LoVo (cell line): ENCODE data around the gene TTR.

Experiments used
- DNase-seq: peaks from one replicate; pipeline ENCODE4 v3.0.0-alpha.2; 2016; ENCODE audit warnings: low spot score

The TTR gene

GRCh38 chr18:31579375-31579774 lies 12.3 kb upstream of the TTR start:
- no peak for DNase-seq

- DNase-seq = no peak
These were observed 10.0 kb upstream of the TTR start for GRCh38 chr18:31581498-31582197.

GRCh38 chr18:31583185-31583854 lies 8.4 kb upstream of the TTR start:
- DNase-seq = no peak

GRCh38 chr18:31585991-31586390 lies 5.7 kb upstream of the TTR start:
- DNase-seq = no peak

- no peak for DNase-seq
These were observed 5.1 kb upstream of the TTR start for GRCh38 chr18:31586616-31587015.

GRCh38 chr18:31587529-31587928 lies 4.1 kb upstream of the TTR start:
- no peak for DNase-seq

- no peak for DNase-seq
These were observed 1.1 kb upstream of the TTR start for GRCh38 chr18:31590570-31590969.

- no peak for DNase-seq
These were observed 564 bp upstream of the TTR start for GRCh38 chr18:31591113-31591512.

- no peak for DNase-seq
These were observed 955 bp downstream of the TTR start for GRCh38 chr18:31592506-31593157.

- DNase-seq = no peak
These were observed 3.6 kb downstream of the TTR start for GRCh38 chr18:31595121-31595771.

GRCh38 chr18:31596081-31596872 lies 4.6 kb downstream of the TTR start:
- DNase-seq = peak; percentile 8

- no peak for DNase-seq
These were observed 6.5 kb downstream of the TTR start for GRCh38 chr18:31598021-31598805.

- no peak for DNase-seq
These were observed 11.6 kb downstream of the TTR start for GRCh38 chr18:31603315-31603714.

GRCh38 chr18:31606265-31606664 lies 14.6 kb downstream of the TTR start:
- no peak for DNase-seq

GRCh38 chr18:31607384-31607783 lies 15.7 kb downstream of the TTR start:
- DNase-seq = no peak

GRCh38 chr18:31609886-31610285 lies 18.2 kb downstream of the TTR start:
- DNase-seq = no peak

- DNase-seq = peak; percentile 13
These were observed 18.9 kb downstream of the TTR start for GRCh38 chr18:31610286-31611205.

GRCh38 chr18:31611511-31611910 lies 19.8 kb downstream of the TTR start:
- DNase-seq = no peak

GRCh38 chr18:31612124-31612523 lies 20.4 kb downstream of the TTR start:
- DNase-seq = no peak

GRCh38 chr18:31614044-31614443 lies 22.4 kb downstream of the TTR start:
- no peak for DNase-seq
